HL-60 (cell line): ENCODE measurements around the gene PANX2.

Experiments
- GABPA ChIP-seq: IDR thresholded peaks from 2 replicates; pipeline ENCODE4 v1.6.1; 2012; ENCODE audit warnings: low read depth
- TF ChIP-seq, protein P1 (sequence below): IDR thresholded peaks from one replicate; pipeline ENCODE4 v1.5.1; 2011; ENCODE audit warnings: low read length, control low read depth, inconsistent platforms; ENCODE audit not compliant: insufficient read depth

DNA sequence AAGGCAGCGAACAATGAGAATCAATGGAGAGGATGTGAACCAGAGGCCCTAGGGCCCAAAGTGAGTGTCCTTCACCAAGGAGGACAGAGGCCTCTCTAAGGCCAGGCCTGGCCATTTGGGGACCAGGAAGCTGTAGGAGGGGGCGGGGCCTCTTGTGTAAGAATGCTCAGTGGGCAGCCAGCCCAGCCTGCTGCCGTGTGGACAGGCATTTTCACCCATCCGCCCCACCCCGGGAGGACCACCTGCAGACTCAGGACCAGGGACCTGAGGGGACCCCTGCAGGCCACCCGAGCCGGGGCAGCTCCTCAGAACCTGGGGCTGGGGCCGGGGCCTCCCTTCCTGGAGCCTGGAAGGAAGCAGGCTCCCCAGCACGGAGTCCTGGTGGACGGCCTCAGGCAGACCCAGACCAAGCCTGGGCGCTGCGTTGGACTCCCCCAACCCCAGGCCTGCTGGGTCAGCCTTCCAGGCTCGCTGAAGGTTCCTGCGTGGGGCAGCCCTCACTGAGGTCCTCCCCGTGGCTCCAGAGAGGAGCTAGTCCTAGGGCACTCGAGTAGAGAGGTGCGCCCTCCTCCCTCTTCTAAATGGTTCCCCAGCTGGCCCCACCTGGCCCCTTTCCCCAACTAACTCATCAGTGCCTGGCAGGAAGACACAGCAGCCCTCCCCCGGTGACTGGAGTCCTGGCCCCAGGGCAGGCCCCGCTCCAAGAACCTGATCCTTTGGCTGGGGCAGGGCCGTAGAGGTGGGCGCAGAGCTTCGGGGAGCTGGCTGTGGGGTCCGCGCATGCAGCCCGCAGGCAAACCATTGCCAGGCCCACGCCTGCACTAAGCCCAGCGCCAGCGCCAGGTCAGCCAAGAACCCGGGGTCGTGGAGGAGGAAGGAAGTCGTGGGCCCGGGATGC, 13.7 kb downstream of the PANX2 start:
- TF ChIP-seq, protein P1, sequence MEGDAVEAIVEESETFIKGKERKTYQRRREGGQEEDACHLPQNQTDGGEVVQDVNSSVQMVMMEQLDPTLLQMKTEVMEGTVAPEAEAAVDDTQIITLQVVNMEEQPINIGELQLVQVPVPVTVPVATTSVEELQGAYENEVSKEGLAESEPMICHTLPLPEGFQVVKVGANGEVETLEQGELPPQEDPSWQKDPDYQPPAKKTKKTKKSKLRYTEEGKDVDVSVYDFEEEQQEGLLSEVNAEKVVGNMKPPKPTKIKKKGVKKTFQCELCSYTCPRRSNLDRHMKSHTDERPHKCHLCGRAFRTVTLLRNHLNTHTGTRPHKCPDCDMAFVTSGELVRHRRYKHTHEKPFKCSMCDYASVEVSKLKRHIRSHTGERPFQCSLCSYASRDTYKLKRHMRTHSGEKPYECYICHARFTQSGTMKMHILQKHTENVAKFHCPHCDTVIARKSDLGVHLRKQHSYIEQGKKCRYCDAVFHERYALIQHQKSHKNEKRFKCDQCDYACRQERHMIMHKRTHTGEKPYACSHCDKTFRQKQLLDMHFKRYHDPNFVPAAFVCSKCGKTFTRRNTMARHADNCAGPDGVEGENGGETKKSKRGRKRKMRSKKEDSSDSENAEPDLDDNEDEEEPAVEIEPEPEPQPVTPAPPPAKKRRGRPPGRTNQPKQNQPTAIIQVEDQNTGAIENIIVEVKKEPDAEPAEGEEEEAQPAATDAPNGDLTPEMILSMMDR, result no peak
- no peak for TF ChIP-seq GABPA
